ENCODE results near the gene INTS3.

INTS3 gene

GRCh38 chr1:153790313-153790965, 62.6 kb downstream of the INTS3 start:
- no peak overlapping the region for H3K4me3 ChIP-seq (ENCODE audit: low read length, poor library complexity, severe bottlenecking)
- no peaks in the 10 kb centered on the region for H3K79me2 ChIP-seq (ENCODE audit: insufficient read depth, low read length)
- no peaks in the 10 kb centered on the region for H3K9me3 ChIP-seq (ENCODE audit: insufficient read depth, low read depth, low read length)
- H4K20me1 ChIP-seq (ENCODE audit: insufficient read depth, low read length, poor library complexity, severe bottlenecking), result no peaks in the 10 kb centered on the region
- H2AFZ ChIP-seq (ENCODE audit: low read length), result peak overlapping the region; percentile 29; the same call in 1 of the 2 replicates
- no peaks in the 10 kb centered on the region for H3K36me3 ChIP-seq (ENCODE audit: insufficient read depth, low read length)
- H3K27me3 ChIP-seq (ENCODE audit: insufficient read depth, low read length, poor library complexity, severe bottlenecking), result no peaks in the 10 kb centered on the region
- H3K4me2 ChIP-seq (ENCODE audit: low read depth, low read length, poor library complexity, severe bottlenecking), result no peak overlapping the region
- no peaks in the 10 kb centered on the region for H3F3A ChIP-seq (ENCODE audit: low read depth)
- H3K9ac ChIP-seq (ENCODE audit: low read depth, low read length, poor library complexity, severe bottlenecking), result no peak overlapping the region
- no peaks in the 10 kb centered on the region for H3K9me2 ChIP-seq (replicated peaks; ENCODE audit: low read depth, low read length)
- TF ChIP-seq EZH2phosphoT487 (IDR thresholded peaks at IDR 0.05; ENCODE audit: borderline replicate concordance), result no peak
- TF ChIP-seq, protein P1, sequence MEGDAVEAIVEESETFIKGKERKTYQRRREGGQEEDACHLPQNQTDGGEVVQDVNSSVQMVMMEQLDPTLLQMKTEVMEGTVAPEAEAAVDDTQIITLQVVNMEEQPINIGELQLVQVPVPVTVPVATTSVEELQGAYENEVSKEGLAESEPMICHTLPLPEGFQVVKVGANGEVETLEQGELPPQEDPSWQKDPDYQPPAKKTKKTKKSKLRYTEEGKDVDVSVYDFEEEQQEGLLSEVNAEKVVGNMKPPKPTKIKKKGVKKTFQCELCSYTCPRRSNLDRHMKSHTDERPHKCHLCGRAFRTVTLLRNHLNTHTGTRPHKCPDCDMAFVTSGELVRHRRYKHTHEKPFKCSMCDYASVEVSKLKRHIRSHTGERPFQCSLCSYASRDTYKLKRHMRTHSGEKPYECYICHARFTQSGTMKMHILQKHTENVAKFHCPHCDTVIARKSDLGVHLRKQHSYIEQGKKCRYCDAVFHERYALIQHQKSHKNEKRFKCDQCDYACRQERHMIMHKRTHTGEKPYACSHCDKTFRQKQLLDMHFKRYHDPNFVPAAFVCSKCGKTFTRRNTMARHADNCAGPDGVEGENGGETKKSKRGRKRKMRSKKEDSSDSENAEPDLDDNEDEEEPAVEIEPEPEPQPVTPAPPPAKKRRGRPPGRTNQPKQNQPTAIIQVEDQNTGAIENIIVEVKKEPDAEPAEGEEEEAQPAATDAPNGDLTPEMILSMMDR (conservative IDR thresholded peaks at IDR 0.05; ENCODE audit: low read length), result no peak
- no peaks in the 10 kb centered on the region for H3K4me1 ChIP-seq (ENCODE audit: insufficient read depth, low read length, poor library complexity, severe bottlenecking)

DNA sequence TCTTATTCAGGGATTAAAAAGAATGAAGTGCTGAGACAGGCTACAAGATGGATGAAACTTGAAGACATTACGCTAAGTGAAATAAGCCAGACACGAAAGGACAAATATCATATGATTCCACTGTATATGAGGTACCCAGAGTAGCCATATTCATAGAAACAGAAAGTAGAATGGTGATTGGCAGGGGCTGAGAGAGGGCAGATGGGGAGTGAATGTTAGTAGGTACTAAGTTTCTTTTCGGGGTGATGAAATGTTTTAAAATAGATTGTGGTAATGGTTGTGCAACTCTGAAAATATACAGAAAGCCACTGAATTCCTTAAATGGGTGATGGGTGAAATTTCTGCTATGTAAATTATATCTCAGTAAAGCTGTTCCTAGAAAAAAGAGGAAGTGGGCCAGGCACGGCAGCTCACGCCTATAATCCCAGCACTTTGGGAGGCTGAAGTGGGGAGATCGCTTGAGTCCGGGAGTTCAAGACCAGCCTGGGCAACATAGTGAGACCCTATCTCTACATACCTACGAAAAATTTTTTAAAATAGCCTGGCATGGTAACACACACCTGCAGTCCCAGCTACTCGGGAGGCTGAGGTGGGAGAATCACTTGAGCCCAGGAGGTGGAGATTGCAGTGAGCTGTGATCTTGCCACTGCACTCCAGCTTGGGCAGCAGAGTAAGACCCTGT, 63.3 kb downstream of the INTS3 start:
- H3K4me1 ChIP-seq (ENCODE audit: insufficient read depth, low read length, poor library complexity, severe bottlenecking), result no peaks in the 10 kb centered on the region
- H3K79me2 ChIP-seq (ENCODE audit: insufficient read depth, low read length), result no peaks in the 10 kb centered on the region
- H3K4me3 ChIP-seq (ENCODE audit: low read length, poor library complexity, severe bottlenecking), result no peak overlapping the region
- H3K9ac ChIP-seq (ENCODE audit: low read depth, low read length, poor library complexity, severe bottlenecking), result no peak overlapping the region
- no peaks in the 10 kb centered on the region for H3K36me3 ChIP-seq (ENCODE audit: insufficient read depth, low read length)
- no peak for TF ChIP-seq EZH2phosphoT487 (IDR thresholded peaks at IDR 0.05; ENCODE audit: borderline replicate concordance)
- TF ChIP-seq, protein P1 (conservative IDR thresholded peaks at IDR 0.05; ENCODE audit: low read length), result no peak
- no peaks in the 10 kb centered on the region for H3K9me2 ChIP-seq (replicated peaks; ENCODE audit: low read depth, low read length)
- H3K27me3 ChIP-seq (ENCODE audit: insufficient read depth, low read length, poor library complexity, severe bottlenecking), result no peaks in the 10 kb centered on the region
- no peak overlapping the region for H3K4me2 ChIP-seq (ENCODE audit: low read depth, low read length, poor library complexity, severe bottlenecking)
- no peaks in the 10 kb centered on the region for H3F3A ChIP-seq (ENCODE audit: low read depth)
- no peaks in the 10 kb centered on the region for H3K9me3 ChIP-seq (ENCODE audit: insufficient read depth, low read depth, low read length)
- no peaks in the 10 kb centered on the region for H4K20me1 ChIP-seq (ENCODE audit: insufficient read depth, low read length, poor library complexity, severe bottlenecking)
- H2AFZ ChIP-seq (ENCODE audit: low read length), result peak overlapping the region; percentile 29; the same call in 1 of the 2 replicates

- no peak overlapping the region for H2AFZ ChIP-seq (ENCODE audit: low read length)
Measured at GRCh38 chr1:153791648-153792253, 63.9 kb downstream of the INTS3 start.

More at GRCh38 chr1:153791648-153792253, 63.9 kb downstream of the INTS3 start:
- Histone ChIP-seq H3K4me2 (ENCODE audit: low read depth, low read length, poor library complexity, severe bottlenecking) (no peak overlapping the region), H3K9me2 (replicated peaks; ENCODE audit: low read depth, low read length) (no peaks in the 10 kb centered on the region), H3K4me3 (ENCODE audit: low read length, poor library complexity, severe bottlenecking) (no peak overlapping the region), H3K79me2 (ENCODE audit: insufficient read depth, low read length) (no peaks in the 10 kb centered on the region), H3K9ac (ENCODE audit: low read depth, low read length, poor library complexity, severe bottlenecking) (no peak overlapping the region), H3K36me3 (ENCODE audit: insufficient read depth, low read length) (no peaks in the 10 kb centered on the region), H3K4me1 (ENCODE audit: insufficient read depth, low read length, poor library complexity, severe bottlenecking) (no peaks in the 10 kb centered on the region), H3F3A (ENCODE audit: low read depth) (no peaks in the 10 kb centered on the region), H3K9me3 (ENCODE audit: insufficient read depth, low read depth, low read length) (no peaks in the 10 kb centered on the region), H3K27me3 (ENCODE audit: insufficient read depth, low read length, poor library complexity, severe bottlenecking) (no peaks in the 10 kb centered on the region), H4K20me1 (ENCODE audit: insufficient read depth, low read length, poor library complexity, severe bottlenecking) (no peaks in the 10 kb centered on the region)
- TF ChIP-seq, protein P1 (conservative IDR thresholded peaks at IDR 0.05; ENCODE audit: low read length), result no peak
- TF ChIP-seq EZH2phosphoT487 (IDR thresholded peaks at IDR 0.05; ENCODE audit: borderline replicate concordance), result no peak
